ENCODE results near the gene CCM2L. TPM values are rescaled to one million over a fixed set of nuclear protein-coding genes. Genes with fewer than 3 reads are reported as not detected.
A peak's percentile ranks its signal among the peaks of the same experiment; 100 is the strongest.

Gene CCM2L
- total and polyA plus RNA-seq, 2 of the 8 experiments (the other 6 are each of a cell fraction or from before 2014, with no cell fraction given), result 5.5 to 15.8 TPM

GRCh38 chr20:31975874-31976273 is 34.4 kb upstream of the CCM2L start:
- Histone ChIP-seq H3K23me2 (ENCODE audit: low read depth, low read length) (peaks cover 4% of the 10 kb centered on the region; the same call in 1 of the 2 replicates), H3K79me2 (ENCODE audit: control insufficient read depth in 1 of 2, insufficient read depth in 2 of 2, low read length in 2 of 2) (no peaks in the 10 kb centered on the region), H4K91ac (replicated peaks; ENCODE audit: insufficient read length, low read length) (peak overlapping the region; percentile 35), H3K14ac (ENCODE audit: insufficient read length) (no peak overlapping the region), H3K9ac (replicated peaks in 1 of 4; ENCODE audit: extremely low read depth in 1 of 4, low read depth in 3 of 4, low read length in 3 of 4) (no peak overlapping the region), H2BK12ac (ENCODE audit: low read depth, low read length) (0 out of 2 replicates have a peak overlapping the region, but pooled peaks have one; percentile 33), H3K79me1 (ENCODE audit: low read depth, low read length) (no peaks in the 10 kb centered on the region), H3K4me2 (ENCODE audit: insufficient read depth in 1 of 2, low read depth in 2 of 2, low read length in 2 of 2) (peak overlapping the region in 1 of 2 experiments; percentile 70; a peak in 1 of 4 replicates), H2BK15ac (ENCODE audit: low read length) (no peak overlapping the region), H2BK5ac (ENCODE audit: low read depth, low read length) (no peak overlapping the region), H3K4me3 (ENCODE audit: extremely low read depth in 1 of 4, insufficient read depth in 2 of 4, low read depth in 3 of 4, low read length in 4 of 4) (no peak overlapping the region), H2BK120ac (replicated peaks; ENCODE audit: low read depth, low read length) (peak overlapping the region; percentile 52), H3K4me1 (replicated peaks in 1 of 4; ENCODE audit: control insufficient read depth in 3 of 4, insufficient read depth in 4 of 4, low read length in 3 of 4) (peaks cover 5 to 14% (median 10%) of the 10 kb centered on the region in 4 experiments), H2AK5ac (ENCODE audit: low read depth, low read length) (no peak overlapping the region), H3K27me3 (replicated peaks in 1 of 4; ENCODE audit: control insufficient read depth in 3 of 4, extremely low read depth in 1 of 4, insufficient read depth in 3 of 4, low read length in 3 of 4) (no peaks in the 10 kb centered on the region), H3K23ac (ENCODE audit: insufficient read length) (no peak overlapping the region), H3K4ac (replicated peaks; ENCODE audit: insufficient read length, low read depth, low read length) (no peak overlapping the region), H4K8ac (ENCODE audit: extremely low read depth, insufficient read depth, low read length) (no peak overlapping the region), H3K56ac (replicated peaks; ENCODE audit: insufficient read length, low read depth, low read length) (no peak overlapping the region), H3K36me3 (ENCODE audit: control insufficient read depth in 2 of 4, insufficient read depth in 4 of 4, low read length in 3 of 4) (no peaks in the 10 kb centered on the region), H3K18ac (ENCODE audit: extremely low read depth, low read length) (no peak overlapping the region; the same call in 1 of the 2 replicates), H3K9me3 (ENCODE audit: insufficient read depth in 2 of 2, low read depth in 1 of 2, low read length in 1 of 2) (no peaks in the 10 kb centered on the region), H4K20me1 (replicated peaks in 1 of 2; ENCODE audit: control insufficient read depth in 1 of 2, insufficient read depth in 2 of 2, low read length in 2 of 2) (no peaks in the 10 kb centered on the region), H3K27ac (ENCODE audit: low read depth, low read length) (no peak overlapping the region), H4K5ac (ENCODE audit: insufficient read length, low read depth, low read length) (no peak overlapping the region), H2AFZ (ENCODE audit: low read length) (no peak overlapping the region), H2BK20ac (ENCODE audit: low read length) (no peak overlapping the region)
- DNase-seq (ENCODE audit: low read depth in 1 of 2, low spot score in 2 of 2), result no peak
- ChIA-PET CTCF (ENCODE audit: partially characterized antibody) (interaction anchor here (0.8 to 4.5 kb wide), 8 partner anchors 15 to 153 kb away, joined by 3 to 20 read pairs (median 4); partner anchors contain the start of gene PDRG1), POLR2A (ENCODE audit: partially characterized antibody) (interaction anchor here (0.6 to 2.3 kb wide), 5 partner anchors 16 to 88 kb away, joined by 3 to 8 read pairs (median 3); no protein-coding TSS in a partner anchor)
- 94% methylated on average over 2 of the region's 2 CpGs; no CpG with 5 or more reads in 1 of the 2 experiments for WGBS, 2 experiments (ENCODE audit: extremely low coverage in 1 of 2, insufficient coverage in 1 of 2, insufficient read length in 1 of 2, insufficient replicate concordance in 2 of 2, low coverage in 1 of 2, low lambda C conversion rate in 2 of 2, missing lambda C conversion rate in 1 of 2)
- no peak for TF ChIP-seq YY1 (IDR thresholded peaks at IDR 0.05; ENCODE audit: low read depth, low read length)
- TF ChIP-seq HDAC2 (IDR thresholded peaks at IDR 0.05; ENCODE audit: borderline replicate concordance in 1 of 2, low read depth in 2 of 2, low read length in 2 of 2), result peak in 1 of 2 experiments; percentile 96; a peak in 1 of 4 replicates
- TF ChIP-seq KDM1A (IDR thresholded peaks at IDR 0.05; ENCODE audit: borderline replicate concordance, low read length), result peak; percentile 98
- no peak for FAIRE-seq
